Endothelial cell of umbilical vein (primary cell): ENCODE data around the gene ACAD11.

Source experiments
- EZH2 ChIP-seq: IDR thresholded peaks from 2 replicates; pipeline ENCODE4 v1.6.1; 2012; ENCODE audit warnings: borderline replicate concordance, low read depth, mild to moderate bottlenecking, moderate library complexity, low read length, inconsistent platforms; ENCODE audit not compliant: severe bottlenecking
- FOS ChIP-seq: IDR thresholded peaks from 2 replicates; pipeline ENCODE4 v1.6.1; 2011; ENCODE audit warnings: mild to moderate bottlenecking, low read length, moderate library complexity, borderline replicate concordance; ENCODE audit not compliant: insufficient read depth
- GATA2 ChIP-seq: IDR thresholded peaks from 2 replicates; pipeline ENCODE4 v1.7.0; 2011; ENCODE audit warnings: low read depth, mild to moderate bottlenecking, moderate library complexity, mixed read lengths, low read length; ENCODE audit not compliant: insufficient read length, insufficient read depth
- MYC ChIP-seq: IDR thresholded peaks from one replicate; pipeline ENCODE4 v1.6.1; 2011; ENCODE audit warnings: mild to moderate bottlenecking, low read depth, low read length
- POLR2A ChIP-seq: IDR thresholded peaks from 2 replicates; pipeline ENCODE4 v1.6.1; 2012; ENCODE audit warnings: low read depth, mild to moderate bottlenecking, control low read depth, low read length
- TF ChIP-seq, protein P1 (sequence below), 2 donors: IDR thresholded peaks; 1 replicate in 1 of 2; 2 replicates in 1 of 2; pipeline ENCODE4 v1.5.1; 2011; ENCODE audit warnings: low read length in 2 of 2, mild to moderate bottlenecking in 2 of 2, moderate library complexity in 2 of 2, control low read depth in 1 of 2, inconsistent platforms in 1 of 2, low read depth in 1 of 2; ENCODE audit not compliant: insufficient read depth in 1 of 2; ENCODE audit errors: extremely low read depth in 1 of 2
- TF ChIP-seq, protein P2 (sequence below): IDR thresholded peaks from 2 replicates; pipeline ENCODE4 v1.6.1; 2011; ENCODE audit not compliant: insufficient read depth, insufficient read length

DNA sequence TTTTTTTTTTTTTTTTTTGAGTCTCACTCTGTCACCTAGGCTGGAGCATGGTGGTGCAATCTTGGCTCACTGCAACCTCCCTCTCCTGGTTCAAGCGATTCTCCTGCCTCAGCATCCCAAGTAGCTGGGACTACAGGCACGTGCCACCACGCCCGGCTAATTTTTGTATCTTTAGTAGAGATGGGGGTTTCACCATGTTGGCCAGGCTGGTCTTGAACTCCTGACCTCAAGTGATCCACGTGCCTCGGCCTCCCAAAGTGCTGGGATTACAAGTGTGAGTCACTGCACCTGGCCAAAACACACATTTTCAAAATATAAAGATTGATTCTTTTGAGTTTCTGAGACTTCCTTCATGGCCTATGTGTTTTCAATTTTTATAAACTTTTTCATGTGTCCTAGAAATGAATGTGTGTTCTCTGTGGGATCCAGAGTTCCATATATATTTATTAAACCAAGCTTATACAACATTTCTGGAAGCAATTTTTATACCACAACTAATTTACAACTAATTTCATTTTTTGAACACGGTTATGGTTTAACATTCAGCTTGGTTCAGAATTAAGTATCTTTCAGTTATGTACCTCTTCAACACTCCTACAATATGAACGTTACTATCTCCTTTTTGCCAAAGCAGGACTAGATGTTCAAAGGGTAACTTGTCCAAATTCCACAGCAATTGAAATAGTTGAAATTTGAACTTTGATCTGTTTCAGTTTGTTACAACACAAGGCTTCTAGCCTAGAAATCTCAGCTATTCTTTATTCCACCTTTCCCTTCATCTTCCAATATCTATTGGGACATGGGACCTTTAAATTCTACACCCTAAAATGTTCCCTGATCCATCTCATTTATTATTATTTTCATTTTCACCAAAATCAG, 1.5 kb downstream of the ACAD11 start:
- TF ChIP-seq, protein P1, sequence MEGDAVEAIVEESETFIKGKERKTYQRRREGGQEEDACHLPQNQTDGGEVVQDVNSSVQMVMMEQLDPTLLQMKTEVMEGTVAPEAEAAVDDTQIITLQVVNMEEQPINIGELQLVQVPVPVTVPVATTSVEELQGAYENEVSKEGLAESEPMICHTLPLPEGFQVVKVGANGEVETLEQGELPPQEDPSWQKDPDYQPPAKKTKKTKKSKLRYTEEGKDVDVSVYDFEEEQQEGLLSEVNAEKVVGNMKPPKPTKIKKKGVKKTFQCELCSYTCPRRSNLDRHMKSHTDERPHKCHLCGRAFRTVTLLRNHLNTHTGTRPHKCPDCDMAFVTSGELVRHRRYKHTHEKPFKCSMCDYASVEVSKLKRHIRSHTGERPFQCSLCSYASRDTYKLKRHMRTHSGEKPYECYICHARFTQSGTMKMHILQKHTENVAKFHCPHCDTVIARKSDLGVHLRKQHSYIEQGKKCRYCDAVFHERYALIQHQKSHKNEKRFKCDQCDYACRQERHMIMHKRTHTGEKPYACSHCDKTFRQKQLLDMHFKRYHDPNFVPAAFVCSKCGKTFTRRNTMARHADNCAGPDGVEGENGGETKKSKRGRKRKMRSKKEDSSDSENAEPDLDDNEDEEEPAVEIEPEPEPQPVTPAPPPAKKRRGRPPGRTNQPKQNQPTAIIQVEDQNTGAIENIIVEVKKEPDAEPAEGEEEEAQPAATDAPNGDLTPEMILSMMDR (IDR thresholded peaks at IDR 0.05; ENCODE audit: extremely low read depth in 1 of 2, insufficient read depth in 1 of 2, low read depth in 1 of 2, low read length in 2 of 2), result no peak
- TF ChIP-seq POLR2A (no peak), EZH2 (no peak), MYC (no peak), GATA2 (no peak), FOS (no peak)
- TF ChIP-seq, protein P2, sequence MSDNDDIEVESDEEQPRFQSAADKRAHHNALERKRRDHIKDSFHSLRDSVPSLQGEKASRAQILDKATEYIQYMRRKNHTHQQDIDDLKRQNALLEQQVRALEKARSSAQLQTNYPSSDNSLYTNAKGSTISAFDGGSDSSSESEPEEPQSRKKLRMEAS, result no peak
